GM21515 (cell line): ENCODE measurements around the gene NCOA1.

ENCODE experiments used
- ATAC-seq: cut with Tn5 transposase; IDR thresholded peaks from one replicate; pipeline ENCODE4 v1.9.1; 2021; ENCODE audit not compliant: unreplicated experiment

The NCOA1 gene

DNA sequence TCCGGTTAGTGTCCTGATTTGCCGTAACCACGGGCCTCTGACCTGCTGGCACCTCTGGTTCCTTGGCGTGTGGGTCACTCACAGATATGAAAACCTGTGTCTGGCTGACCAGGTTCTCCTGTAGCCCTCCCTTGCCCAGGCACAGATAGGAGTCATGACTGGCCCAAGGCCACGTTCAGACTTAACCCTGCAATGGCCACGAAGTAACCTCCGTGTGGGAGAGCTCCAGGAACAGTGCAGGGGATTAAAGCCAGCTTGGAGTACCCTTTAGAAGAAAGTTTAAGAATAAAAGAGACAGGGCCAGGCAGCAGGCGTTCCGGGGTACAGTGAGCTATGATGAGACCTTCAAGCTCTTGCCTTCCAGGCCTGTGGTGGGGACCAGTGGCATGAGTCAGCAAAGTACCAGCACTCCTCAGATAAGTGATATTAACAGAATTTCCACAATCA, 327.7 kb downstream of the NCOA1 start:
- ATAC-seq, result no peak

DNA sequence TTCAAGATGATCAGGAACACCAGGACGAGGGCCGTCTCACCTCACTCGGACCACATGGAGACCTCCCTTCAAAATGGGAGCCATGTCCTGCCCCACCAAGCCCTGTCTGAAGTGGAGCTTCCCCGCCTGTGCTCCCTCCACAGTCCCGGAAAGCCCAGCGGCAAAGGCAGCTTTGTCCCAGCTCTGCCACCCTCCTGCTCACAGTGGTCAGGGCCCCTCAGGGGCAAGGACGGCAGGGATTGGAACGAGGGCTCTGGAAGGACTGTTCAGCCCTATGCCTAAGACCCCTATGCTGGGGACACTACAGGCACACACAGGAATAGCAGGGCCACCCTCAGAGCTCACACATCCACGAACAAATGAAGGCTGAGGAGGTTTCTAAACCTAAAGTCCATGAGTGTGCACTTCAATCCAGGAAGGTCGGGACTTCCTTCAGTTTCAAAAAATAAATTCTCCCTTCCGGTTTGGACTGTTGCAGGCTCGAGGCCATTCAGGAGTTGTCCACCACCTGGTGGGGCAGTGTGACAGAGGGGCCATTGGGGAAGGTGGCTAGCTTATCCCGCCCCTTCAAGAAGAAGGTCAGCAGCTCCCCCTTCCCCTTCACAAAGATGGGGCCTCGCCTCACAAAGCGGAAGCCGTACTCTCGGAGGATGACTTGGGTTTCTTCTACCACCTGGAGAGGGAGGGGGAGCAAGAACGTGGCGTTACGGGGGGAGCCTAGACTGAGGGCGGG, 328.6 kb downstream of the NCOA1 start:
- no peak for ATAC-seq

DNA sequence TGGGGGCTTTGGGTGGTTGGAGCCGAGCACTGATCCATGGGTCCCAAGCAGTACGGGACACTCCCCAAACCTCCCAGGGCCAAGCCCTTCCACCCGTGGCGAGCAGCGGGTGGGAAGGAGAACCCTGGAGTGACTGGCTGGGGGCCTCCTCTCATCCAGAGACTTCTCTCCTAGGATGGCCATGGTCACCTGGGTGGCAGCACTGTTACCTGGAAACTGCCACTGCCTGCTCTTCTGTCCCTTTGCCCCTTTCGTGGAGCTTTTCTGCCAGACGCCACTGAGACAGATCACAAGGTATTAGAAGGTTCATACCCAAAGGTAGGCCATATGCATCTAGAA, 329.1 kb downstream of the NCOA1 start:
- ATAC-seq, result no peak
